SK-N-SH (cell line): ENCODE data around the gene FCHO1. TPM values are rescaled to one million over a fixed set of nuclear protein-coding genes. Genes with fewer than 3 reads are reported as not detected.

Experiments used
- CTCF ChIA-PET: fragments of 300-600, 350-600 bp; formaldehyde crosslinking; extraction: SDS; loops from one replicate; lab custom pipeline; 2021; lab: Yijun Ruan, JAX
- POLR2A ChIA-PET: fragments of 350-600 bp; sonication (Branson Sonifier 250); formaldehyde crosslinking; extraction: SDS; loops from one replicate; lab custom pipeline; 2020; ENCODE audit warnings: antibody characterized with exemption, inconsistent platforms; lab: Yijun Ruan, JAX
- DNase-seq: peaks from one replicate; pipeline ENCODE4 v3.0.0; 2012
- H2AFZ ChIP-seq: fragments of 200-600 bp; sonication (generic); 2 replicates; pipeline ENCODE4 v1.8.1; 2016; ENCODE audit warnings: antibody characterized with exemption, mild to moderate bottlenecking, low read depth
- H3F3A ChIP-seq: fragments of 200-600 bp; sonication (generic); replicated peaks from 2 replicates; pipeline ENCODE3; 2016; ENCODE audit warnings: antibody characterized with exemption, mild to moderate bottlenecking; ENCODE audit not compliant: insufficient read depth
- H3K27ac ChIP-seq, 2 experiments: fragments of 200-500 bp in 1 of 2; fragments of 200-600 bp in 1 of 2; sonication (Bioruptor generic) in 1 of 2; sonication (generic), shearing (Covaris generic) in 1 of 2; 2 replicates each; pipeline versions ENCODE4 v1.5.1 to v1.6.1; 2014 to 2016; ENCODE audit warnings: low read depth in 2 of 2, inconsistent platforms in 1 of 2, low read length in 1 of 2, mild to moderate bottlenecking in 1 of 2, mixed read lengths in 1 of 2
- H3K27me3 ChIP-seq: fragments of 200-600 bp; sonication (generic), shearing (Covaris generic); 2 replicates; pipeline ENCODE4 v1.6.1; 2016; ENCODE audit warnings: mixed run types; ENCODE audit not compliant: insufficient read depth
- H3K36me3 ChIP-seq, 2 experiments: fragments of 200-500 bp in 1 of 2; fragments of 200-600 bp in 1 of 2; sonication (Bioruptor generic) in 1 of 2; sonication (generic) in 1 of 2; replicated peaks in 1 of 2; 2 replicates each; pipeline versions ENCODE3 to v1.5.1; 2014 to 2016; ENCODE audit warnings: low read length in 1 of 2, mild to moderate bottlenecking in 1 of 2; ENCODE audit not compliant: insufficient read depth in 2 of 2, control insufficient read depth in 1 of 2
- H3K4me1 ChIP-seq, 2 experiments: fragments of 200-500 bp in 1 of 2; fragments of 200-600 bp in 1 of 2; sonication (Bioruptor generic) in 1 of 2; sonication (generic), shearing (Covaris generic) in 1 of 2; 2 replicates each; pipeline versions ENCODE4 v1.5.1 to v1.6.1; 2014 to 2016; ENCODE audit warnings: low read depth in 1 of 2, low read length in 1 of 2, mixed run types in 1 of 2; ENCODE audit not compliant: insufficient read depth in 2 of 2, control insufficient read depth in 1 of 2
- H3K4me2 ChIP-seq: fragments of 200-600 bp; sonication (generic), shearing (Covaris generic); 2 replicates; pipeline ENCODE4 v1.6.1; 2017; ENCODE audit warnings: mixed run types
- H3K4me3 ChIP-seq, 2 experiments: fragments of 200-500 bp in 1 of 2; fragments of 200-600 bp in 1 of 2; sonication (Bioruptor generic) in 1 of 2; sonication (generic), shearing (Covaris generic) in 1 of 2; 2 replicates each; pipeline versions ENCODE4 v1.5.1 to v1.8.1; 2014 to 2016; ENCODE audit warnings: low read depth in 2 of 2, inconsistent platforms in 1 of 2, low read length in 1 of 2, mild to moderate bottlenecking in 1 of 2, mixed read lengths in 1 of 2, moderate library complexity in 1 of 2
- H3K79me2 ChIP-seq: fragments of 200-600 bp; sonication (generic); 2 replicates; pipeline ENCODE4 v1.8.1; 2017; ENCODE audit warnings: mild to moderate bottlenecking; ENCODE audit not compliant: insufficient read depth
- H3K9ac ChIP-seq: fragments of 200-600 bp; sonication (generic); 2 replicates; pipeline ENCODE4 v1.6.1; 2017; ENCODE audit warnings: mixed run types
- H3K9me2 ChIP-seq: fragments of 200-600 bp; sonication (generic); 2 replicates; pipeline ENCODE4 v1.6.1; 2017; ENCODE audit warnings: mixed run types
- H3K9me3 ChIP-seq: fragments of 200-600 bp; sonication (generic); 2 replicates; pipeline ENCODE4 v1.6.1; 2017; ENCODE audit warnings: mixed run types, mild to moderate bottlenecking, moderate library complexity
- H4K20me1 ChIP-seq: fragments of 200-600 bp; sonication (generic); 2 replicates; pipeline ENCODE4 v1.6.1; 2017; ENCODE audit warnings: mild to moderate bottlenecking, mixed run types; ENCODE audit not compliant: insufficient read depth
- CHD2 ChIP-seq: fragments of 150-350 bp; IDR thresholded peaks from 2 replicates; pipeline ENCODE4 v1.6.1; 2018; ENCODE audit warnings: low read length; ENCODE audit not compliant: partially characterized antibody
- FOSL2 ChIP-seq: IDR thresholded peaks from 2 replicates; pipeline ENCODE4 v1.4.0; 2012; ENCODE audit warnings: low read depth, mild to moderate bottlenecking, moderate library complexity, borderline replicate concordance
- FOXJ3 ChIP-seq: sonication (generic); formaldehyde crosslinking; IDR thresholded peaks from 2 replicates; pipeline ENCODE4 v1.5.1; 2020; ENCODE audit warnings: mild to moderate bottlenecking, missing genetic modification reagents
- FOXM1 ChIP-seq: IDR thresholded peaks from 2 replicates; pipeline ENCODE4 v1.4.0; 2012; ENCODE audit warnings: low read depth, mild to moderate bottlenecking
- GABPA ChIP-seq: IDR thresholded peaks from 2 replicates; pipeline ENCODE4 v1.4.0; 2012; ENCODE audit warnings: low read depth, mild to moderate bottlenecking
- JUND ChIP-seq: IDR thresholded peaks from 2 replicates; pipeline ENCODE4 v1.4.0; 2012
- MEF2A ChIP-seq: IDR thresholded peaks from 2 replicates; pipeline ENCODE4 v1.4.0; 2012; ENCODE audit warnings: low read depth, borderline replicate concordance
- RCOR1 ChIP-seq: fragments of 150-350 bp; IDR thresholded peaks from 2 replicates; pipeline ENCODE4 v1.6.1; 2017; ENCODE audit warnings: antibody characterized with exemption, low read length
- RFX5 ChIP-seq: IDR thresholded peaks from 2 replicates; pipeline ENCODE4 v1.6.1; 2012; ENCODE audit warnings: mild to moderate bottlenecking, improper control_type of control experiment, low read length
- RXRA ChIP-seq: IDR thresholded peaks from 2 replicates; pipeline ENCODE4 v1.4.0; 2012; ENCODE audit warnings: low read depth, mild to moderate bottlenecking, borderline replicate concordance
- SIN3A ChIP-seq: IDR thresholded peaks from 2 replicates; pipeline ENCODE4 v1.6.1; 2012; ENCODE audit warnings: low read depth, mild to moderate bottlenecking, low read length, moderate library complexity, borderline replicate concordance
- SMC3 ChIP-seq: IDR thresholded peaks from 2 replicates; pipeline ENCODE4 v1.6.1; 2012; ENCODE audit warnings: low read depth, low read length, improper control_type of control experiment
- TAF1 ChIP-seq: IDR thresholded peaks from 2 replicates; pipeline ENCODE4 v1.6.1; 2012; ENCODE audit warnings: low read depth, mild to moderate bottlenecking, low read length, moderate library complexity, borderline replicate concordance
- TEAD4 ChIP-seq: IDR thresholded peaks from 2 replicates; pipeline ENCODE4 v1.4.0; 2012; ENCODE audit warnings: mild to moderate bottlenecking, borderline replicate concordance; ENCODE audit not compliant: insufficient read depth
- YY1 ChIP-seq: IDR thresholded peaks from 2 replicates; pipeline ENCODE4 v1.4.0; 2012; ENCODE audit warnings: low read depth, mild to moderate bottlenecking
- WGBS: methylation state at CpG from one replicate; pipeline ENCODE4 v1.1.6; 2017; ENCODE audit warnings: low lambda C conversion rate; 5-methylcytosine and 5-hydroxymethylcytosine counted together
- polyA plus RNA-seq, 3 experiments: library from polyadenylated mRNA; depleted of rRNA; stranded (reverse); fragments of >200 nt; gene quantifications; 2 replicates each; pipeline ENCODE4 v1.2.3, GENCODE V29; 2012
- TF ChIP-seq, protein P1 (sequence below): fragments of 200-600 bp; sonication (generic); IDR thresholded peaks from 2 replicates; pipeline ENCODE4 v1.6.1; 2017; ENCODE audit warnings: antibody characterized with exemption, mild to moderate bottlenecking, moderate library complexity
- TF ChIP-seq, protein P2 (sequence below): IDR thresholded peaks from 2 replicates; pipeline ENCODE4 v1.4.0; 2012; ENCODE audit warnings: low read depth, borderline replicate concordance
- TF ChIP-seq, protein P3 (sequence below): fragments of 150-350 bp; IDR thresholded peaks from 2 replicates; pipeline ENCODE4 v1.6.1; 2016; ENCODE audit warnings: mild to moderate bottlenecking, low read depth, low read length

FCHO1 gene
- polyA plus RNA-seq, 1 of the 3 experiments (the other 2 are of a cell fraction), result 0.71 TPM

DNA sequence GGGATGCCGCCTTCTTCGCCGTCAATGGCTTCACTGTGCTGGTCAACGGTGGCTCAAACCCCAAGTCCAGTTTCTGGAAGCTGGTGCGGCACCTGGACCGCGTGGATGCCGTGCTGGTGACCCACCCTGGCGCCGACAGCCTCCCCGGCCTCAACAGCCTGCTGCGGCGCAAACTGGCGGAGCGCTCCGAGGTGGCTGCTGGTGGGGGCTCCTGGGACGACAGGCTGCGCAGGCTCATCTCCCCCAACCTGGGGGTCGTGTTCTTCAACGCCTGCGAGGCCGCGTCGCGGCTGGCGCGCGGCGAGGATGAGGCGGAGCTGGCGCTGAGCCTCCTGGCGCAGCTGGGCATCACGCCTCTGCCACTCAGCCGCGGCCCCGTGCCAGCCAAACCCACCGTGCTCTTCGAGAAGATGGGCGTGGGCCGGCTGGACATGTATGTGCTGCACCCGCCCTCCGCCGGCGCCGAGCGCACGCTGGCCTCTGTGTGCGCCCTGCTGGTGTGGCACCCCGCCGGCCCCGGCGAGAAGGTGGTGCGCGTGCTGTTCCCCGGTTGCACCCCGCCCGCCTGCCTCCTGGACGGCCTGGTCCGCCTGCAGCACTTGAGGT is 25.0 kb upstream of the FCHO1 start:
- no peaks in the 10 kb centered on the region for H3K27me3 ChIP-seq
- H3K4me3 ChIP-seq, result no peak overlapping the region
- TF ChIP-seq TAF1 (no peak), SIN3A (no peak), RXRA (no peak), GABPA (no peak), MEF2A (no peak), TEAD4 (no peak), JUND (no peak)
- TF ChIP-seq, protein P1, sequence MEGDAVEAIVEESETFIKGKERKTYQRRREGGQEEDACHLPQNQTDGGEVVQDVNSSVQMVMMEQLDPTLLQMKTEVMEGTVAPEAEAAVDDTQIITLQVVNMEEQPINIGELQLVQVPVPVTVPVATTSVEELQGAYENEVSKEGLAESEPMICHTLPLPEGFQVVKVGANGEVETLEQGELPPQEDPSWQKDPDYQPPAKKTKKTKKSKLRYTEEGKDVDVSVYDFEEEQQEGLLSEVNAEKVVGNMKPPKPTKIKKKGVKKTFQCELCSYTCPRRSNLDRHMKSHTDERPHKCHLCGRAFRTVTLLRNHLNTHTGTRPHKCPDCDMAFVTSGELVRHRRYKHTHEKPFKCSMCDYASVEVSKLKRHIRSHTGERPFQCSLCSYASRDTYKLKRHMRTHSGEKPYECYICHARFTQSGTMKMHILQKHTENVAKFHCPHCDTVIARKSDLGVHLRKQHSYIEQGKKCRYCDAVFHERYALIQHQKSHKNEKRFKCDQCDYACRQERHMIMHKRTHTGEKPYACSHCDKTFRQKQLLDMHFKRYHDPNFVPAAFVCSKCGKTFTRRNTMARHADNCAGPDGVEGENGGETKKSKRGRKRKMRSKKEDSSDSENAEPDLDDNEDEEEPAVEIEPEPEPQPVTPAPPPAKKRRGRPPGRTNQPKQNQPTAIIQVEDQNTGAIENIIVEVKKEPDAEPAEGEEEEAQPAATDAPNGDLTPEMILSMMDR, result no peak
- TF ChIP-seq, protein P2, sequence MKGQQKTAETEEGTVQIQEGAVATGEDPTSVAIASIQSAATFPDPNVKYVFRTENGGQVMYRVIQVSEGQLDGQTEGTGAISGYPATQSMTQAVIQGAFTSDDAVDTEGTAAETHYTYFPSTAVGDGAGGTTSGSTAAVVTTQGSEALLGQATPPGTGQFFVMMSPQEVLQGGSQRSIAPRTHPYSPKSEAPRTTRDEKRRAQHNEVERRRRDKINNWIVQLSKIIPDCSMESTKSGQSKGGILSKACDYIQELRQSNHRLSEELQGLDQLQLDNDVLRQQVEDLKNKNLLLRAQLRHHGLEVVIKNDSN, result no peak
- no peaks in the 10 kb centered on the region for H3K9me3 ChIP-seq
- H2AFZ ChIP-seq, result no peak overlapping the region
- CTCF ChIA-PET, result interaction anchor here (0.7 to 1.6 kb wide), 8 partner anchors 9 to 128 kb away, joined by 3 to 6 read pairs (median 3); no protein-coding TSS in a partner anchor
- no peak overlapping the region for H3K9ac ChIP-seq
- no peak for DNase-seq
- H3F3A ChIP-seq, result peaks cover 3% of the 10 kb centered on the region
- H3K4me2 ChIP-seq, result no peak overlapping the region
- H3K9me2 ChIP-seq, result no peaks in the 10 kb centered on the region
- 95% methylated on average over 12 of the region's 59 CpGs for whole genome bisulfite sequencing
- peaks cover 46% of the 10 kb centered on the region for H3K79me2 ChIP-seq
- peaks cover 0 to 11% of the 10 kb centered on the region in 2 experiments; a peak in 1 of 4 replicates for H3K4me1 ChIP-seq
- H3K36me3 ChIP-seq, result peaks cover 38 to 40% of the 10 kb centered on the region in 2 experiments
- H3K27ac ChIP-seq, result no peak overlapping the region
- POLR2A ChIA-PET, result interaction anchor here (0.9 kb wide), 1 partner anchor 120 kb away, joined by 3 read pairs; no protein-coding TSS in a partner anchor
- H4K20me1 ChIP-seq, result peaks cover 35% of the 10 kb centered on the region

DNA sequence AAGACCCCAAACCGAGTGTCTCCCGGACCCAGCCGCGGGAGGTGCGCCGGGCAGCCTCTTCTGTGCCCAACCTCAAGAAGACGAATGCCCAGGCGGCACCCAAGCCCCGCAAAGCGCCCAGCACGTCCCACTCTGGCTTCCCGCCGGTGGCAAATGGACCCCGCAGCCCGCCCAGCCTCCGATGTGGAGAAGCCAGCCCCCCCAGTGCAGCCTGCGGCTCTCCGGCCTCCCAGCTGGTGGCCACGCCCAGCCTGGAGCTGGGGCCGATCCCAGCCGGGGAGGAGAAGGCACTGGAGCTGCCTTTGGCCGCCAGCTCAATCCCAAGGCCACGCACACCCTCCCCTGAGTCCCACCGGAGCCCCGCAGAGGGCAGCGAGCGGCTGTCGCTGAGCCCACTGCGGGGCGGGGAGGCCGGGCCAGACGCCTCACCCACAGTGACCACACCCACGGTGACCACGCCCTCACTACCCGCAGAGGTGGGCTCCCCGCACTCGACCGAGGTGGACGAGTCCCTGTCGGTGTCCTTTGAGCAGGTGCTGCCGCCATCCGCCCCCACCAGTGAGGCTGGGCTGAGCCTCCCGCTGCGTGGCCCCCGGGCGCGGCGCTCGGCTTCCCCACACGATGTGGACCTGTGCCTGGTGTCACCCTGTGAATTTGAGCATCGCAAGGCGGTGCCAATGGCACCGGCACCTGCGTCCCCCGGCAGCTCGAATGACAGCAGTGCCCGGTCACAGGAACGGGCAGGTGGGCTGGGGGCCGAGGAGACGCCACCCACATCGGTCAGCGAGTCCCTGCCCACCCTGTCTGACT is 24.1 kb upstream of the FCHO1 start:
- 95% methylated on average over 7 of the region's 62 CpGs for WGBS
- no peak for DNase-seq
- Histone ChIP-seq H3K27ac (no peak overlapping the region), H3K9ac (no peak overlapping the region), H2AFZ (no peak overlapping the region), H3K9me2 (no peaks in the 10 kb centered on the region), H3K4me3 (no peak overlapping the region), H3K4me2 (no peak overlapping the region), H3F3A (peaks cover 3% of the 10 kb centered on the region), H3K36me3 (peaks cover 38 to 47% of the 10 kb centered on the region in 2 experiments), H3K4me1 (peaks cover 0 to 2% of the 10 kb centered on the region in 2 experiments; a peak in 1 of 4 replicates), H3K9me3 (no peaks in the 10 kb centered on the region), H3K27me3 (no peaks in the 10 kb centered on the region), H3K79me2 (peaks cover 46% of the 10 kb centered on the region), H4K20me1 (peaks cover 35% of the 10 kb centered on the region)
- CTCF ChIA-PET, result interaction anchor here (1.0 to 1.6 kb wide), 3 partner anchors 11 to 128 kb away, joined by 3 to 4 read pairs (median 3); no protein-coding TSS in a partner anchor
- POLR2A ChIA-PET, result no interaction called here
- no peak for TF ChIP-seq RCOR1
- no peak for TF ChIP-seq SIN3A
- no peak for TF ChIP-seq GABPA
- TF ChIP-seq MEF2A, result no peak
- no peak for TF ChIP-seq SMC3
- TF ChIP-seq RXRA, result no peak
- TF ChIP-seq CHD2, result no peak
- no peak for TF ChIP-seq YY1
- no peak for TF ChIP-seq FOSL2
- no peak for TF ChIP-seq RFX5
- TF ChIP-seq, protein P3, sequence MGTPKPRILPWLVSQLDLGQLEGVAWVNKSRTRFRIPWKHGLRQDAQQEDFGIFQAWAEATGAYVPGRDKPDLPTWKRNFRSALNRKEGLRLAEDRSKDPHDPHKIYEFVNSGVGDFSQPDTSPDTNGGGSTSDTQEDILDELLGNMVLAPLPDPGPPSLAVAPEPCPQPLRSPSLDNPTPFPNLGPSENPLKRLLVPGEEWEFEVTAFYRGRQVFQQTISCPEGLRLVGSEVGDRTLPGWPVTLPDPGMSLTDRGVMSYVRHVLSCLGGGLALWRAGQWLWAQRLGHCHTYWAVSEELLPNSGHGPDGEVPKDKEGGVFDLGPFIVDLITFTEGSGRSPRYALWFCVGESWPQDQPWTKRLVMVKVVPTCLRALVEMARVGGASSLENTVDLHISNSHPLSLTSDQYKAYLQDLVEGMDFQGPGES, result no peak
- TF ChIP-seq FOXM1, result no peak
- no peak for TF ChIP-seq FOXJ3 (CRISPR knock-in tag)
